HFFc6 (cell line): Measurements from ENCODE around the gene LAMTOR2. TPM values are rescaled to one million over a fixed set of nuclear protein-coding genes. Genes with fewer than 3 reads are reported as not detected.

Experiments
- DNase-seq: peaks from one replicate; pipeline ENCODE4 v3.0.0-alpha.2; 2018
- H3K27ac Mint-ChIP-seq: 2 replicates; pipeline ENCODE4 v1.8.0; 2020; ENCODE audit warnings: mild to moderate bottlenecking, mixed read lengths
- H3K27me3 Mint-ChIP-seq: 2 replicates; pipeline ENCODE4 v1.8.0; 2021; ENCODE audit warnings: mild to moderate bottlenecking, moderate library complexity, mixed read lengths; ENCODE audit not compliant: insufficient read depth
- H3K36me3 Mint-ChIP-seq: 2 replicates; pipeline ENCODE4 v1.8.0; 2021; ENCODE audit warnings: low read depth, mixed read lengths
- H3K4me1 Mint-ChIP-seq: 2 replicates; pipeline ENCODE4 v1.8.0; 2020; ENCODE audit warnings: low read depth, mixed read lengths
- H3K4me3 Mint-ChIP-seq: 2 replicates; pipeline ENCODE4 v1.8.0; 2020; ENCODE audit warnings: mild to moderate bottlenecking, moderate library complexity, mixed read lengths
- H3K9me3 Mint-ChIP-seq: 2 replicates; pipeline ENCODE4 v1.8.0; 2020; ENCODE audit warnings: mild to moderate bottlenecking, mixed read lengths
- total RNA-seq, 6 experiments: library from RNA; stranded (reverse); fragmentation: NEBNext Ultra II Directional; extraction: Animal tissue kit (Norgen Biotek cat#: 25700); gene quantifications; 2 replicates in 1 of 6; 3 replicates in 5 of 6; pipeline ENCODE4 v1.2.3, GENCODE V29; 2021
- TF ChIP-seq, protein P1 (sequence below): fragments of 200-600 bp; sonication (generic); IDR thresholded peaks from 2 replicates; pipeline ENCODE4 v1.5.0; 2021; ENCODE audit warnings: antibody characterized with exemption, mild to moderate bottlenecking

Gene LAMTOR2
- total RNA-seq, 6 experiments from 2014 or later: 48.5 to 73.6 (median 62.5) TPM

DNA sequence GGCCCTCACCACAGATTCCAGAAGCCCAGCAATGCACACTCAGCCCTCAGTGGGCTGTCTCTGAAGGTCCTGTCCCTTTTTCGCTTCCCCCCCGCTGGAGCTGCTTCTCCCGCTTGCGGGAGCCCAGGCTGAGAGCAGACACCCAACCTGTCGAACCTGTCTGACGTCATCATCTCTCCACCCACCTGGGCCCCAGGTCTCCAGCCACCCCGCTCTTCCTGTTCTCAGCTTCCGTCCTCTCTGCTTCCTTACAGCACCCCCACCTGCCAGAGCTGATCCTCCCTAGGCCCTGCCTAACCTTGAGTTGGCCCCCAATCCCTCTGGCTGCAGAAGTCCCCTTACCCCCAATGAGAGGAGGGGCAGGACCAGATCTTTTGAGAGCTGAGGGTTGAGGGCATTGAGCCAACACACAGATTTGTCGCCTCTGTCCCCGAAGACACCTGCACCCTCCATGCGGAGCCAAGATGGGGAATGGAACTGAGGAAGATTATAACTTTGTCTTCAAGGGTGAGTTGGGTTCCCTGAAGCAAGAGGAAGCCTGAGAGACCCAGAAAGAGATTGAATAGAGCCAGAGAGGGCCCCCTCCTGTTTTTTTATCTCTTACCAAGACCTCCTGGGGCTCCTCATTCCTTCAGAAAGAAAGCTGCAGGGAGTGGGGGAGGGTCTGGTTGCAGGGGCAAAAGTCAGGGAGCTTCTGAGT lies 6.5 kb downstream of the LAMTOR2 start, which contains the start of gene RAB25:
Gene RAB25 (plus strand): TSS at position 224 of the 700 bp plus-strand sequence. CDS start 241 bp downstream, at position 465.
- TF ChIP-seq, protein P1, sequence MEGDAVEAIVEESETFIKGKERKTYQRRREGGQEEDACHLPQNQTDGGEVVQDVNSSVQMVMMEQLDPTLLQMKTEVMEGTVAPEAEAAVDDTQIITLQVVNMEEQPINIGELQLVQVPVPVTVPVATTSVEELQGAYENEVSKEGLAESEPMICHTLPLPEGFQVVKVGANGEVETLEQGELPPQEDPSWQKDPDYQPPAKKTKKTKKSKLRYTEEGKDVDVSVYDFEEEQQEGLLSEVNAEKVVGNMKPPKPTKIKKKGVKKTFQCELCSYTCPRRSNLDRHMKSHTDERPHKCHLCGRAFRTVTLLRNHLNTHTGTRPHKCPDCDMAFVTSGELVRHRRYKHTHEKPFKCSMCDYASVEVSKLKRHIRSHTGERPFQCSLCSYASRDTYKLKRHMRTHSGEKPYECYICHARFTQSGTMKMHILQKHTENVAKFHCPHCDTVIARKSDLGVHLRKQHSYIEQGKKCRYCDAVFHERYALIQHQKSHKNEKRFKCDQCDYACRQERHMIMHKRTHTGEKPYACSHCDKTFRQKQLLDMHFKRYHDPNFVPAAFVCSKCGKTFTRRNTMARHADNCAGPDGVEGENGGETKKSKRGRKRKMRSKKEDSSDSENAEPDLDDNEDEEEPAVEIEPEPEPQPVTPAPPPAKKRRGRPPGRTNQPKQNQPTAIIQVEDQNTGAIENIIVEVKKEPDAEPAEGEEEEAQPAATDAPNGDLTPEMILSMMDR: no peak
- Mint-ChIP-seq H3K9me3 (no peaks in the 10 kb centered on the region), H3K36me3 (peaks cover 6% of the 10 kb centered on the region), H3K4me1 (peaks cover 15% of the 10 kb centered on the region), H3K27me3 (no peaks in the 10 kb centered on the region), H3K4me3 (no peak within 1 kb of the TSS), H3K27ac (no peak within 1 kb of the TSS)
- no peak for DNase-seq

DNA sequence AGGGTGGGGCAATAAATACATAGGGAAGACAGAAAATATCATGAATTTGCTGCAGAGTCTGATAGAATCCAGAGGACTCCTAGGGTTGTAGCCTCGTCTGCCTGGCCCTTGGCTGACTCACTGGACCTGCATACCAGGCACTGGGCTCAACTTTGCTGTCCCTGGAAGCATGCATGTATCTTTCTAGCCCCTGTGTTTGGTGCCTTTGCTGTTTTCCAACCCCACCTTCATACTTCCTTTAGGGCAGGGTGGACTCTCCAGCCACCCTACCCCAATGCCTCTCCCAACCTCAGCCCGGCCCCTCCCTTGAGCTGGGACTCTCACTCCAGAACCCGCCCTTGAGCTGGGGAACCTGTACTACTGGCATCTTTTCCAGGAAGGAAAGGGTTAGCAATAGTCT lies 7.6 kb downstream of the LAMTOR2 start:
- no peak overlapping the region for H3K27ac Mint-ChIP-seq
- no peaks in the 10 kb centered on the region for H3K27me3 Mint-ChIP-seq
- no peaks in the 10 kb centered on the region for H3K36me3 Mint-ChIP-seq
- TF ChIP-seq, protein P1: no peak
- peak; percentile 19 for DNase-seq
- H3K9me3 Mint-ChIP-seq: no peaks in the 10 kb centered on the region
- peaks cover 10% of the 10 kb centered on the region for H3K4me1 Mint-ChIP-seq
- no peak overlapping the region for H3K4me3 Mint-ChIP-seq

DNA sequence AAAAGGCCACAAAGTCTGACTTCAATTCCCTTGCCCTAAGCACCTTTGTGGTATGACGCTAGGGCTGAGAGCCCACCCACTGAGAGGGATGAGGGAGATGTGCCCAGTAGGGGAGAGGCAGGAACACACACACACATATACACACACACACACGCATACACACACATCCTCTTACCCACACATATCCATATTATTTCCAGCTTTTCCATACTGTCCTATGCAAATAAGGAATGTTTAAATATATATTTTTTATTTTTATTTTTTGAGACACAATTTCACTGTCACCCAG lies 9.4 kb downstream of the LAMTOR2 start:
- Mint-ChIP-seq H3K4me3 (no peak overlapping the region), H3K9me3 (no peaks in the 10 kb centered on the region), H3K36me3 (no peaks in the 10 kb centered on the region), H3K27ac (no peak overlapping the region), H3K27me3 (no peaks in the 10 kb centered on the region), H3K4me1 (peaks cover 14% of the 10 kb centered on the region)
- TF ChIP-seq, protein P1: no peak
- DNase-seq: no peak

DNA sequence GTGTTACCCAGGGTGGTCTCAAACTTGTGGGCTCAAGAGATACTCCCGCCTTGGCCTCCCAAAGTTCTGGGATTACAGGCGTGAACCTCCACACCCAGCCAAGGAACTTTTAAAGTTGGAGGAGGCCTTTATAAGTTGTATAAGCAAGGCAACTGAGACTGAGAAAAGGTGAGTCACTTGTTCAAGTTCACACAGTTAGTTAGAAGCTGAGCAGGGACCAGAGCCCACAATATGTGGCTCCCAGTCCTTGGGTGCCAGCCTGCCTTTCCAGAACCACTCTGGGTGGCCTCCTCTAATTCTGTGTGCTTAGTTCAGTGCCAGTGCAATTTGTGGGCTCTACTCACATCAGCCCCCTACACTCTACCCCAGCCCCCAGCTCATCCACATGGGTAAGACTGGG lies 10.0 kb downstream of the LAMTOR2 start:
- TF ChIP-seq, protein P1: no peak
- H3K27ac Mint-ChIP-seq: no peak overlapping the region
- no peaks in the 10 kb centered on the region for H3K36me3 Mint-ChIP-seq
- peaks cover 14% of the 10 kb centered on the region for H3K4me1 Mint-ChIP-seq
- no peaks in the 10 kb centered on the region for H3K9me3 Mint-ChIP-seq
- no peak for DNase-seq
- no peak overlapping the region for H3K4me3 Mint-ChIP-seq
- no peaks in the 10 kb centered on the region for H3K27me3 Mint-ChIP-seq

DNA sequence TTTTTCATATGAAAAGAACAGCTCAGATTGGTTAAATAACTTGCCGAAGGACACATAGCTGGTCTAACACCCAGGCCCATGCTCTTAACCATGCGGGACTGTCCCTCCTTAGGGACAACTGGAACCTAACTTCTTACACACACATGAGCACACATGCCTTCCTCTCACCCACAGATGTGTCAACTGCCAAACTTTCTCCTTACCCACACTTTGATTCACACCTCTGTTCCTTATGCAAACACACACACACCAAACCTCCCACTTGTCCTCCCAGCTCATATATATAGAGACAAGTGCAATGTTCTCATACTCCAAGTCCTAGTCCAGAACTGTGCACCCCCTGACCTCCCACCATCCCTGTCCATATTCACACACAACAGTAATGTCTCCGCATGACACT lies 10.6 kb downstream of the LAMTOR2 start:
- DNase-seq: no peak
- no peaks in the 10 kb centered on the region for H3K36me3 Mint-ChIP-seq
- no peak overlapping the region for H3K27ac Mint-ChIP-seq
- H3K9me3 Mint-ChIP-seq: no peaks in the 10 kb centered on the region
- peaks cover 14% of the 10 kb centered on the region for H3K4me1 Mint-ChIP-seq
- H3K4me3 Mint-ChIP-seq: no peak overlapping the region
- TF ChIP-seq, protein P1: no peak
- peaks cover 1% of the 10 kb centered on the region for H3K27me3 Mint-ChIP-seq
